C4-2B (cell line): ENCODE results near the gene AP1M1.

ENCODE experiments used
- H3K27ac ChIP-seq: fragments of 450-650 bp; 2 replicates; pipeline ENCODE4 v1.5.1; 2017
- CTCF ChIP-seq: fragments of 450-650 bp; conservative IDR thresholded peaks from 2 replicates; pipeline ENCODE4 v1.5.1; 2017; ENCODE audit warnings: mild to moderate bottlenecking
- ZFX ChIP-seq: fragments of 450-650 bp; IDR thresholded peaks from 2 replicates; pipeline ENCODE4 v1.6.1; 2017

AP1M1 gene

GRCh38 chr19:16197622-16198369 is at the start of gene AP1M1:
Gene AP1M1, plus strand, starts transcription at chr19:16197911. Its CDS starts 116 bp downstream, at chr19:16198027.
- peak within 1 kb of the TSS; percentile 76 for H3K27ac ChIP-seq
- no peak for TF ChIP-seq CTCF
- peak; percentile 78; the same call in 1 of the 2 replicates for TF ChIP-seq ZFX

- TF ChIP-seq CTCF (no peak), ZFX (no peak)
- no peak overlapping the region for H3K27ac ChIP-seq
These were observed 49.1 kb upstream of the AP1M1 start for GRCh38 chr19:16148443-16149229.

GRCh38 chr19:16153582-16154336 is 44.0 kb upstream of the AP1M1 start:
- TF ChIP-seq ZFX (no peak), CTCF (no peak)

GRCh38 chr19:16154557-16154956 is 43.2 kb upstream of the AP1M1 start:
- no peak for TF ChIP-seq CTCF
- TF ChIP-seq ZFX: no peak
- H3K27ac ChIP-seq: no peak overlapping the region

More at GRCh38 chr19:16153582-16154336, 44.0 kb upstream of the AP1M1 start:
- no peak overlapping the region for H3K27ac ChIP-seq

GRCh38 chr19:16155128-16155527 is 42.6 kb upstream of the AP1M1 start:
- H3K27ac ChIP-seq: no peak overlapping the region
- TF ChIP-seq ZFX (no peak), CTCF (no peak)

GRCh38 chr19:16156904-16157303 is 40.8 kb upstream of the AP1M1 start:
- H3K27ac ChIP-seq: no peak overlapping the region
- no peak for TF ChIP-seq CTCF
- TF ChIP-seq ZFX: no peak
